Endodermal cell (in vitro differentiated cells): ENCODE results near the gene HDAC11. TPM values are rescaled to one million over a fixed set of nuclear protein-coding genes. Genes with fewer than 3 reads are reported as not detected.

ENCODE experiments used
- DNase-seq: peaks from one replicate; pipeline ENCODE4 v3.0.0-alpha.2; 2017
- H3K27ac ChIP-seq: 2 replicates; pipeline ENCODE4 v1.5.1; 2013; ENCODE audit warnings: mild to moderate bottlenecking, low read depth, low read length, moderate library complexity
- H3K27me3 ChIP-seq: 2 replicates; pipeline ENCODE4 v1.6.1; 2013; ENCODE audit warnings: mild to moderate bottlenecking, low read length, moderate library complexity; ENCODE audit not compliant: insufficient read depth, control insufficient read depth, poor library complexity, severe bottlenecking
- H3K36me3 ChIP-seq: 2 replicates; pipeline ENCODE4 v1.7.0; 2013; ENCODE audit warnings: mild to moderate bottlenecking, low read length, moderate library complexity; ENCODE audit not compliant: control insufficient read depth, insufficient read depth
- H3K4me1 ChIP-seq: one replicate; pipeline ENCODE4 v1.7.0; 2013; ENCODE audit warnings: low read length; ENCODE audit not compliant: control insufficient read depth, insufficient read depth
- H3K4me3 ChIP-seq: 2 replicates; pipeline ENCODE4 v1.5.1; 2013; ENCODE audit warnings: mild to moderate bottlenecking, low read length, moderate library complexity
- H3K9ac ChIP-seq: 2 replicates; pipeline ENCODE4 v1.6.1; 2013; ENCODE audit warnings: mild to moderate bottlenecking, low read length, moderate library complexity; ENCODE audit not compliant: poor library complexity, severe bottlenecking; ENCODE audit errors: extremely low read depth
- H3K9me3 ChIP-seq: 2 replicates; pipeline ENCODE4 v1.6.1; 2013; ENCODE audit warnings: mild to moderate bottlenecking, low read length, moderate library complexity; ENCODE audit not compliant: control insufficient read depth
- H3K27ac Mint-ChIP-seq: 2 replicates; pipeline ENCODE4 v1.8.0; 2020; ENCODE audit warnings: mixed read lengths
- H3K27me3 Mint-ChIP-seq: 2 replicates; pipeline ENCODE4 v1.8.0; 2021; ENCODE audit warnings: mild to moderate bottlenecking, mixed read lengths; ENCODE audit not compliant: insufficient read depth
- H3K36me3 Mint-ChIP-seq: 2 replicates; pipeline ENCODE4 v1.8.0; 2020; ENCODE audit warnings: low read depth, mixed read lengths
- H3K4me1 Mint-ChIP-seq: 2 replicates; pipeline ENCODE4 v1.8.0; 2020; ENCODE audit warnings: mixed read lengths
- H3K4me3 Mint-ChIP-seq: 2 replicates; pipeline ENCODE4 v1.8.0; 2020; ENCODE audit warnings: mild to moderate bottlenecking, moderate library complexity, mixed read lengths
- H3K9me3 Mint-ChIP-seq: 2 replicates; pipeline ENCODE4 v1.8.0; 2020; ENCODE audit warnings: mild to moderate bottlenecking, mixed read lengths
- CTCF ChIP-seq: fragments of 200-600 bp; sonication (generic); conservative IDR thresholded peaks from 2 replicates; pipeline ENCODE4 v1.5.0; 2021; ENCODE audit warnings: antibody characterized with exemption, mild to moderate bottlenecking
- WGBS, 2 experiments: methylation state at CpG; one replicate each; pipeline versions ENCODE4 v1.1.5 to v1.1.7; 2013; ENCODE audit warnings: missing lambda C conversion rate in 2 of 2, mixed read lengths in 1 of 2; ENCODE audit not compliant: insufficient coverage in 1 of 2, insufficient read length in 1 of 2; 5-methylcytosine and 5-hydroxymethylcytosine counted together
- total RNA-seq, 2 donors: library from RNA; stranded (reverse); fragmentation: NEBNext Ultra II Directional in 1 of 2; extraction: Animal tissue kit (Norgen Biotek cat#: 25700) in 1 of 2; gene quantifications; 2 replicates in 1 of 2; 3 replicates in 1 of 2; pipeline ENCODE4 v1.2.1, GENCODE V29; 2021

The HDAC11 gene
- total RNA-seq, 2 donors from 2014 or later = 17.0 to 17.1 TPM

- DNase-seq = peak; percentile 93
- no peaks in the 10 kb centered on the region for H3K27me3 ChIP-seq
- 40 to 59% methylated on average over 7 to 12 of the region's 12 CpGs for WGBS, 2 experiments
- peaks cover 2% of the 10 kb centered on the region for H3K4me1 Mint-ChIP-seq
- H3K4me3 Mint-ChIP-seq = no peak overlapping the region
- no peaks in the 10 kb centered on the region for H3K36me3 ChIP-seq
- H3K36me3 Mint-ChIP-seq = no peaks in the 10 kb centered on the region
- H3K9me3 Mint-ChIP-seq = no peaks in the 10 kb centered on the region
- TF ChIP-seq CTCF = peak; percentile 96
- H3K4me3 ChIP-seq = no peak overlapping the region
- no peak overlapping the region for H3K9ac ChIP-seq
- H3K4me1 ChIP-seq = no peaks in the 10 kb centered on the region
- no peaks in the 10 kb centered on the region for H3K27me3 Mint-ChIP-seq
- no peak overlapping the region for H3K27ac ChIP-seq
- no peaks in the 10 kb centered on the region for H3K9me3 ChIP-seq
- no peak overlapping the region for H3K27ac Mint-ChIP-seq
Observed at GRCh38 chr3:13495921-13496723, 16.0 kb downstream of the HDAC11 start.

GRCh38 chr3:13496879-13497278 is 16.8 kb downstream of the HDAC11 start:
- H3K9me3 Mint-ChIP-seq = no peaks in the 10 kb centered on the region
- 85 to 100% methylated on average over 1 to 6 of the region's 6 CpGs for WGBS, 2 experiments

GRCh38 chr3:13497386-13497785 is 17.3 kb downstream of the HDAC11 start:
- no peak overlapping the region for H3K27ac Mint-ChIP-seq
- no peak for TF ChIP-seq CTCF

More at GRCh38 chr3:13496879-13497278, 16.8 kb downstream of the HDAC11 start:
- Mint-ChIP-seq H3K27ac (no peak overlapping the region), H3K4me1 (peaks cover 2% of the 10 kb centered on the region), H3K27me3 (no peaks in the 10 kb centered on the region), H3K4me3 (no peak overlapping the region), H3K36me3 (no peaks in the 10 kb centered on the region)
- Histone ChIP-seq H3K9me3 (no peaks in the 10 kb centered on the region), H3K9ac (no peak overlapping the region), H3K36me3 (no peaks in the 10 kb centered on the region), H3K4me1 (no peaks in the 10 kb centered on the region), H3K27me3 (no peaks in the 10 kb centered on the region), H3K27ac (no peak overlapping the region), H3K4me3 (no peak overlapping the region)
- no peak for DNase-seq
- no peak for TF ChIP-seq CTCF

More at GRCh38 chr3:13497386-13497785, 17.3 kb downstream of the HDAC11 start:
- Histone ChIP-seq H3K4me3 (no peak overlapping the region), H3K36me3 (no peaks in the 10 kb centered on the region), H3K27ac (no peak overlapping the region), H3K9me3 (no peaks in the 10 kb centered on the region), H3K4me1 (no peaks in the 10 kb centered on the region), H3K27me3 (no peaks in the 10 kb centered on the region), H3K9ac (no peak overlapping the region)
- H3K4me1 Mint-ChIP-seq = peaks cover 2% of the 10 kb centered on the region
- no peak overlapping the region for H3K4me3 Mint-ChIP-seq
- H3K36me3 Mint-ChIP-seq = no peaks in the 10 kb centered on the region
- no peaks in the 10 kb centered on the region for H3K9me3 Mint-ChIP-seq
- WGBS, 2 experiments = 94% methylated on average over 2 of the region's 2 CpGs; no CpG with 5 or more reads in 1 of the 2 experiments
- H3K27me3 Mint-ChIP-seq = no peaks in the 10 kb centered on the region
- DNase-seq = no peak
